HG03521 (cell line): ENCODE results near the gene SNCAIP.

Source experiments
- ATAC-seq: cut with Tn5 transposase; IDR thresholded peaks from one replicate; pipeline ENCODE4 v1.9.1; 2021; ENCODE audit warnings: mild to moderate bottlenecking, moderate library complexity; ENCODE audit not compliant: unreplicated experiment

SNCAIP gene

DNA sequence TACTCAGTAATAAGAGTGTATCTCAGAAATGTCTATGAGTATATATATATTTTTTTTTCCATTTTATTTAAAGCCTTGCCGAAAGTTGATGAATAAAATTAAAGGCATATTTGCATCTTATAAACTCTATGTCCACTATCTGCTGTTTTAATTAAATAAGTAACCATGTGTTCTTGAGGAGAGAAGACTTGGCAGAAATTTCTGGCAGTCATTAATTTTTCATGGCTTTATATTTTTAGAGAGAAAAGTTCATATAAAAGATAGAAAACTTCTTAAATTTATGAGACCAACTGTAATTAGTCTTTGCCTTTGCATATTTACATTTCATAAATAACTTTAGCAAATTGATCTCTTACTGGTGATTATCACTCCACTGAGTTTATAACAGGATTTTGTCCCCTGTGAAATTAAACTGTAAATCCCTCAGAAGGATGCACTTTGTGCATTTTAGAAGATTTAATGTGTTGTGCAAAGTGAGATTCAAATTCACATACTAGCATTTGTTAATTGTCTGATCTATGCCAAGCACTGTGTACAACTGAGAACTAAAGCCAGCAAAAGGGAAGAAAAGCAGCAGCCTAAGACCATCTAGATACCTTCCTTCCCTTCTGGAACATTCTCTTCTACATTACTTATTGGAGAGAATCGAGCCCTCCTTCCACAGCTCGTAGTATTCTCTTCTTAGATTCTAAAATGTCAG lies 108.7 kb downstream of the SNCAIP start:
- ATAC-seq: no peak

- peak; percentile 76 for ATAC-seq
These were observed 109.5 kb downstream of the SNCAIP start for GRCh38 chr5:122421374-122422079.

DNA sequence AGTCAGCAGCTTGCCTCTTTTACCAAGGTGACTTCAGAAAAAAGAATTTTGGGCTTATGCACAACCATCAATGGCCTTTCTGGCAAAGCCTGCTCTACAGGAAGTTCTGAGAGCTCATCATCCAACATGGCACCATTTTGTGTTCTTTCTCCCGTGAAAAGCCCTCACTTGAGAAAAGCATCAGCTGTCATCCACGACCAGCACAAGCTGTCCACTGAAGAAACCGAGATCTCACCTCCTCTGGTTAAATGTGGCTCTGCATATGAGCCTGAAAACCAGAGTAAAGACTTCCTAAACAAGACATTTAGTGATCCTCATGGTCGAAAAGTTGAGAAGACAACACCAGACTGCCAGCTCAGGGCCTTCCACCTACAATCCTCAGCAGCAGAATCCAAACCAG lies 111.2 kb downstream of the SNCAIP start:
- ATAC-seq: no peak

GRCh38 chr5:122424132-122424531 lies 112.1 kb downstream of the SNCAIP start:
- ATAC-seq: no peak

DNA sequence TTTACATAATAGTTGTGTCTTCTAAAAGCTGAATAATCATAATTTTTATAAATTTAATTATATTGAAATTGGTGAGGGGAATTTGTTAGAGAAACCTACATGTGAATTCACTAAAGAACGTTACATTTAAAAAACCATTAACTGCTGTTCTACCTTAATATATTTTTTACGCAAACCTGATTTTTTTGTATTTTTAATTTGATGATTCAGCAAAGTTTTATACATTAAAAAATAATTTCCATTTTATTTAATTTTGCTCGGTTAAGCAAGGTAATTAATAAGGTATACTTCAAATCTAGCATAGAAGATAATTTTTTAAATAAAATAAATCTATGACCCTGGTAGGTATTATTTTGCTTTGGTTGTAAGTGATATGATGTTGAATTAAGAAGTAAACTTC lies 114.3 kb downstream of the SNCAIP start:
- no peak for ATAC-seq

GRCh38 chr5:122427621-122428020 lies 115.6 kb downstream of the SNCAIP start:
- no peak for ATAC-seq

GRCh38 chr5:122429545-122430318 lies 117.7 kb downstream of the SNCAIP start:
- ATAC-seq: no peak

- ATAC-seq: no peak
These were observed 118.2 kb downstream of the SNCAIP start for GRCh38 chr5:122430319-122430586.

- ATAC-seq: no peak
These were observed 119.3 kb downstream of the SNCAIP start for GRCh38 chr5:122431298-122431697.

- no peak for ATAC-seq
These were observed 122.4 kb downstream of the SNCAIP start for GRCh38 chr5:122434205-122434970.

- ATAC-seq: no peak
These were observed 123.2 kb downstream of the SNCAIP start for GRCh38 chr5:122435234-122435633.

GRCh38 chr5:122435761-122436160 lies 123.7 kb downstream of the SNCAIP start:
- ATAC-seq: no peak

DNA sequence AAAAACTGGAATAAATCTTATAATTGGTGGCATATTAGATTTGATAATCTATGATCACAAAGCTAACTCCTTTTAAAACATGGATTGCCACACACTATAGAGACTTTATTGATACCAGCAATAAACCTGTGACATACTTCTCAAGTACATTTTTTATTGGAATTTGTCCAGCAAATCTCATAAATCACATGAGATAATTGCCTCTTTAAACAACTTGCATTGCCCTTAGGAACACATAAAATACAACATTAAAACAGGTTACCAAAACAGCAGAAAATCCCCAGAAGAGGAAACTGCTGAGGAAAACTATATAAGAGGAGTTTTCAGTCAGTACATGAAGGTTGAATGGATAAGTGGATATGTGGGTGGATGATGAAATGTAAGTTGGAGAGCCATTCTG lies 124.6 kb downstream of the SNCAIP start:
- no peak for ATAC-seq

- ATAC-seq: no peak
These were observed 127.6 kb downstream of the SNCAIP start for GRCh38 chr5:122439645-122440044.

DNA sequence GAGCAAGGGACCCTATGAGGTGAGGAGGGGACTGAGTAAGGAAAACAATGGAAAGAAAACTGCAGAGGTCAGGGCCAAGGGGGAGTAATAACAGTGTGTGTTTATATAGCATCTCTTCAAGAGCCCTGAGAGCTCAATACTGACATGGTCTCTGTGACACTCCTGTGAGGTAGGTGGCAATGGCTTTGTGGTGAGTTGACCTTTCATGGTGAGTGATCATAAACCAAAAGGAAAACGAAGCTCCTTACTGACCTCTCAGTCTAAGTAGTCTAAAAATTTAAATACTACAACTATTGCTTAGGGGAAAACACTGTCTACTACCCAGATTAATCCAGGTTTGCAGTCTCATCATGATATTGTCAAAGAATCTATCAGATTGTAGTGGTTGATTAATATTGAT lies 130.9 kb downstream of the SNCAIP start:
- peak; percentile 54 for ATAC-seq

DNA sequence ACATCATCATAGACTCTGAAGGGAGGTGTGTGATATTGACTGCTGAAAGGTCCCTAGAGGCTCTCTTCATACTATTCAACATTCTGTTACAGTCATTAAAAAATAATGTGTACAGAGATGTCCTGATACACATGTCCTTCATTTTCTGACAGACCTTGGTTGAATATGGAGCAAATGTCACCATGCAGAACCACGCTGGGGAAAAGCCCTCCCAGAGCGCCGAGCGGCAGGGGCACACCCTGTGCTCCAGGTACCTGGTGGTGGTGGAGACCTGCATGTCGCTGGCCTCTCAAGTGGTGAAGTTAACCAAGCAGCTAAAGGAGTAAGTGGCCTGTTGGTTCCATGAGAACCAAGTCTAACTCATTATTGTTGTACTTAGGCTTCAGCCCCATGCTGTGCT lies 132.4 kb downstream of the SNCAIP start:
- no peak for ATAC-seq

GRCh38 chr5:122445070-122445469 lies 133.0 kb downstream of the SNCAIP start:
- ATAC-seq: no peak

GRCh38 chr5:122447072-122447471 lies 135.0 kb downstream of the SNCAIP start:
- ATAC-seq: no peak

DNA sequence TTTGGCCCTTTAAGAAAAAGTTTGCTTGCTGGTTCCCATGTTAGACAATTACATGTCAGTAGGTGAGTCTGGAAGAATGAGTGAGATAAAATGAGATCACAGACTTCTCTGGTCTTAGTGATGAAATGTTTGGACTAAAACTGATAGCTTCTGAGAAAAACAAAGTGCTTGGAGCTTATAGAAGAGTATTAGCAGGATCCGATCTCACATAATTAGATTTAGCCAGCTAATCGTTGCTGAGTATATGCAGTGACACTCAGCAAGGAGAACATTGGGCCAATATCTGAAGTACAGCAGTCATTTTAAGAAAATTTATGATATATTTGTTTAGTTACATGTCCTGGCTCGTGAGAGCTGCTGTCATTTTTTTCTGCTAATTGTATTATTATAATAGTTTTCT lies 135.8 kb downstream of the SNCAIP start:
- no peak for ATAC-seq

DNA sequence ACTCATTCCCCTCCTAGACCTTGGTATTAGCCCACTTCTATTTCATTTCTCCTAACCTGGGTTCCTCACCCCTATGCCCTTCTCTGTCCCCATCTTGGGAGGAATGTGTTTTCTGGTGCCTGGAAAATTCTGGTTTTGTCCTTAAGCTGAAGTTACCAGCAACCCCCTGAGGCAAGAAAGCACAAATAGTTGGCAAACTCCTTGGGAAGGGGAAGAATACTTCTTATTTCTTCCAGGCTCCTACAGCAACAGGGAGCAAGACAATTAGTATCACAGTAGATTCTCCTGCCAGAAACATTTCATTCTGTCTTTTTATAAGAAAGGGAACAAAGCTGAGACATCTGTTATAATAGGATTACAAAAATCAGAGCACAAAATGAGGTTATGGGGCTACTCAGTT lies 142.5 kb downstream of the SNCAIP start:
- no peak for ATAC-seq

- ATAC-seq: no peak
These were observed 143.9 kb downstream of the SNCAIP start for GRCh38 chr5:122455939-122456338.
